ENCODE results near the gene SRPK3.
"Not testable (repeated sequence)": the region's sequence is repeated elsewhere in the genome, so short reads cannot be mapped to it uniquely, and the experiment has no call there.

The SRPK3 gene

DNA sequence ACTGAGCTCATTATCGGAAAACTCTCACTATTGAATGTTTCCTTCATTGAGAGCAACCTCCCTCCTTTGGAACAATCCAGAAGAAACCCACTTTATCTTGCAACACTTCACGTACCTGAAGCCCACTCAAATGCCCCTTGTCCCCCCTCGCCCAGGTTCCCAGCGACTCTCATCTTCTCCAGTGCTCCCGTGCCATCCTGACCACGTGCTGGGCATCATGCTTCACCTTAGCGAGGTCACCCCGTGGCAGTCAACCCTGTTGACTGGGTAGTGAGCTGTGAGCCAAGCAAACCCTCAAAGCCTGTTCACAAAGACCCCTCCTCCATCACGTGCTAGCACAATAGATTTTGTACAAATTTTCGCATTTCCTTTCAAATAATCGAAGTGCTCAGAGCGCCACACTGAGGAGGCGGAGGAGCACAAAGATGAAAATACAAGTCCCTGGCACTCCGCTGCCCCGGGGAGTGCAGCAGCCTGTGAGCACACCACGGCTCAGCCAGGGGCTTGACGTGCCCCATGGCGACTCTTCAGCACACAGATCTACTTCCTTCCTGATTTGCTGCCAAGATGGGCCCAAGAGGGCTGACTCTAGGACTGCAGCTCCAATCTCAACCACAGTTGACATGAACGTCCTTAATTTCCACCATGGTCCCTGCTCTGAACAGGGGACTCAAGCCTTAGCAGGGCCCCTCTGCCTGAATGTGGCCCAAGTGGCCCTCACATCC lies 33.9 kb downstream of the SRPK3 start:
- no peak for DNase-seq

DNA sequence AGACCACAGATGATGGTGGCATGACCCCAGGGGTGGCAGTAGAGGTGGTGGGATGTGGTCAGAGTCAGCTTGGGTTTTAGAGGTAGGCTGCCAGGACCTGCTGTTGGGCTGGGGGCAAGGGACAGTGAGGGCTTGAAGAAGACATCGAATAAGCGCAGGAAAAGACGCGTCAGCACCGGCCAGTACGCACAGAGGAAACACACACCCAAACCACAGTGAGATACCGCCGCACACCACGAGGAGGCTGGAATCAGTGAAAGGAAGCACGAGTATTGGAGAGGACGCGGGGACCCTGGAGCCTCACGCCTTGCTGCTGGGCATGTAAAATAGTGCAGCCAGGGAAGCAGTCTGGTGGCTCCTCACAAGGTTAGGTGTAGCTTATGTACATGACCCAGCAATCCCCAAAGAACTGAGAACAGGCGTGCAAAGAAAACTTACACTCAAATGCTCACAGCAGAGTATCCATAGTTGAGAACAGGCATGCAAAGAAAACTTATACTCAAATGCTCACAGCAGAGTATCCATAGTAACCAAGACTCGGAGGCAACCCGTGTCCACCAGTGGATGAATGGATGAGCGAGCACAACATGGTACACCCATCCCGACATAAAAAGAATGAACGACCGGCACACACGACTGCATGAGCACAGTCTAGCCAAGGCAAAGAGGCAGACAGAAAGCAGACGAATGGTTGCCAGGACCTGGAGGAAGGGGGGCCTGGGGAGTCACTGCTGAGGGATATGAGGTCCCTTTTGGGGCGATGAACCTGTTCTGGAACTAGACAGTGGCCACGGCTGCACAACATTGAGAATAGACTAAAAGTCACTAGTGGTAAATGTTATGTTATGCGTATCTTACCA lies 36.2 kb downstream of the SRPK3 start:
- peak in 1 of 2 donors; percentile 22 for DNase-seq

DNA sequence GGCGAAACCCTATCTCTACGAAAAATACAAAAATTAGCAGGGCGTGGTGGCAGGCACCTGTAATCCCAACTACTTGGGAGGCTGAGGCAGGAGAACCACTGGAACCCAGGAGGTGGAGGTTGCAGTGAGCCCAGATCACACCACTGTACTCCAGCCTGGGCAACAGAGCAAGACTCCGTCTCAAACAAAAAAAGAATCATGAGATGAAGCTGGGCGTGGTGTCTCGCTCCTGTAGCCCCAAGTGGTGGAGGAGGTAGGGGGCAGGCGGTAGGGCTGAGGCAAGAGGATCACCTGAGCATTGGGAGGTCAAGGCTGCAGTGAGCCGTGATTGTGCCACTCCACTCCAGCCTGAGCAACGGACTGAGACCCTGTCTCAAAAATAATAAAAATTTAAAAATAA lies 37.2 kb downstream of the SRPK3 start:
- DNase-seq = not testable (repeated sequence)

DNA sequence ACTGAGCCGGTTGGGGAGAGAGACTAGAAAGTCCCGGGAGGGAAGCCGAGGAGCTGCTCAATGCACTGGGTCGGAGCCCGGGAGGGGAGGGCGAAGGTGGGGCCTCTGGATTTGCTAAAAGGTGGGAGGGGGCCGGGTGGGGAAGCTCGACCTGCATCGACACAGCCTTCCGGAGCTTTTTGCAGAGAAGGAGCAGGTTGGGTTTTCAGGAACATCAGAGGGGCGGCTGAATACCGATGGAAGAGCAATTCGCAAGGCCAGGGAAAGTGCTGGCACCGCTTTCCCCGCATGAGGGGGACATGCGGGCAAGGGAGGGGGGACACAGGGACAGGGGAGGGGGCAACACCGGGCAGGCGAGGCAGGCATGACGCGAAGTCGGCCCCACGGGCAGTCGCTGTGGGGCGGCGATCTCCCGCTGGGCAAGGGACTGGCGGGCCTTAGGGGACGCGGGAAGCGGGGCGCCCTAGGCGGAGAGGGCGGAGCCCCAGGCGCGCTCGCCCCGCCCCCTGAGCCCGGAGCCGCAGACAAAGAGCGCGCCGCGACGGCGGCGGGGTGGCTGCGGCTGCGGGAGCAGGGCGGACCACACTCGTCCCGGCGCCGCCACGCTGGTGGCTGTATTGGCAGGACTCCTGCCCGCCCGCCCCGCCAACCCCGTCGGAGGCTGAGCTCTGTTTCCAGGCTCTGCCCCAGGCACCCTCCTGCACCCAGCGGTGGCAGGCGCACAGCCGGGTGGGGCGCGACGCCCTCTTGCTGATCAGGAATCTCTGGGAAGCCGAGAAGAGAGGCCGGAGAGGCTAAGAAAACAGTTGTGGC lies 37.9 kb downstream of the SRPK3 start:
- DNase-seq = peak; percentile 23 to 50

DNA sequence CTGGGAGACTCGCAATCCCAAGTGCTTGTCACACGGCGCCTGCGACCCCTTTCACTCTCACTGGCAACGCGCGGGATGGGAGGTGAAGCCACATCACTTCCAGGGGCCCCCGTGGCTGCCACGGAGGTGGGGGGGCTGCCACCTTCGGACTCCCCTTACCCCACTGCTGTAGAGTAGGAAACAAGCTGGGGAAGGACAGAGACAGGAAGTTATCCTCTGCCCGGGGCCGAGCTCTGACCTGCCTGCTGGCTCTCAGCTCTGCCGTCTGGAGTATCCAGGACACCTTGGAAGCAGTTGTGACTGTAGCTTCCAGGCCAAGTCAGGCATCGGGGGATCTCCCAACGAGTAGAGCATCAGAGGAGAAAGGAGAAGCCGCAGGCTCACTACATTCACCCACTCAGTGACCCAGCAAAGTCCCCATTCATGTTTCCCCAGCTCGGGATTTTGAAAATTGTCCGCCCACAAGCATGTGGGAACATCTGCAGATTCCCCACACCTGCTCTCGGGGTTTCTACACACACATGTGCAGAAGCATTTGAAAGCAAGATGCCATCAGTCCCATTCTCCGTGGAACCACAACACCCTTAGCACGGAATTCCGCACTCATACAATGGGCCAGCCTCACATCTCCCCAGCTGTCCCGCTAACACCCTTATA lies 38.7 kb downstream of the SRPK3 start:
- DNase-seq = no peak

DNA sequence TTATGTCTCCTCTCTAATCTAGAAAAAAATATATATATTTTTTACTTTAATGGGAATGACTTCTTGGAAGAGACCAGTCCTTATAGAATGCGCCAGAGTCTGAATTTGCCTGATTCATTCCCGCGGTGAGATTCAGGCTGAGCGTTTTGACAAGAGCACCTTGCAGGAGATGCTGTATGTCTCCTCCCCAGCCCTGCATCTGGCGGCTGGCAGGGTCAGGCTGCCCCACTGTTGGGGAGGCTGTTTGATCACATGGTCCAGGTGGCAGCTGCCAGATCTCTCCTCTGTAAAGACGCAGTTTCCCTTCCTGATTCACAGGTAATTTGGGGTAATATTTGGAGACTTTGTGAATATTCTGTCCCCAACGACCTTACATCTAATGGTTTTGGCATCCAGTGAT lies 39.8 kb downstream of the SRPK3 start:
- no peak for DNase-seq

DNA sequence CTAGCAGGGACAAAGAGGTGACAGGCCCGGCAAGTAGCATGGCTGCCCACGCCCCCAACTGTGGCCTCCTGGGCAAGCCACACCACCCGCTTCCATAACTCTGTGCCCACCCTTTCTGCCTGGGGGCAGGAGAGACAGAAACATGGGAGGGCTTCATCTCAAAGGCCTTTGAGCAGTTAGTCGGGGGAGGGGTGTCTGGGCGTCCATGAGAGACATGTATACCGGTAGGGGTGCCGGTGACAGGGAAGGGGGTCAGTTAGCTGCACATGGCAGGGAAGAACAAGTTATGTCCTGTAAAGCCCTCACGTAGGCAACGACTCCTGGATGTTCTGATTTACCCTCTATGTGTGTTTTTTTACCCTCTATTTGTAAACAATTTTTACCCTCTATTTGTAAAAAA lies 40.2 kb downstream of the SRPK3 start:
- no peak for DNase-seq

DNA sequence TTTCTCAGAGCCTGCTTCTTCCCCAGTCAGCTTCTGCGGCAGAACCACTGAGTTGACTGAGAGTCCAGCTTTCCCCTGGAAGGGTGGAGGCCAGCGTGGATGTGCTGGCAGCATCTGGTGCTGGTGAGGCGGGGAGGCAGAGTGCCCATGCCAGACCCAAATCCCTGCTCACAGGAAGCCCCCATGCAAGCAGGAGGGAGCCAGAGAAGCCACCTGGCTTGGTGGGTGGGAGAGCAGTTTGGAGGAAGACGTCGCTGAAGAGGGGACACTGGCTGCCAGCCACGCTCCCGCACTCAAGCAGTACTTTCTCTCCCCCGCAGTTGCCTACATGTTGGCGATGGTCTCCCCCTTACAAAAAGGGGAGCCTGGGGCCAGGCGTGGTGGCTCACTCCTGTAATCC lies 43.5 kb downstream of the SRPK3 start:
- no peak for DNase-seq

DNA sequence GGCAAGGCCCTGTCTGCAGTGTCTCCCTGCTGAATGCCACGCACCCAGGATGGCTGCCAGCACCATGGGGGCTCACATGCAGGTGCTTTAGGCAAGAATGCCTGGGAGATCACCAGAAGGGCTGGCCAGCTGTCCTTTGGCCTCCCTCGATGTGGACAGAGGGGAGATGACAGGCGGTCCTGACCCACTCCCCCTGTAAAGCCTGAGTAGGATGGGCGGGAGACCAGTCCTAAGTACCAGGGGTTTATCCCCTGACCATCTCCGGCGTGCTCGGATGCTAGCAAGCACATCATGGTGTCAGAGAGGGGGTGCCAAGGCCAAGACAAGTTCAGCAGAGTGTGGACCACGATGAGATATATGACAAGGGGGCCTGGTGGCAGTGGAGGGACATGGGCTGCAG lies 44.2 kb downstream of the SRPK3 start:
- no peak for DNase-seq

DNA sequence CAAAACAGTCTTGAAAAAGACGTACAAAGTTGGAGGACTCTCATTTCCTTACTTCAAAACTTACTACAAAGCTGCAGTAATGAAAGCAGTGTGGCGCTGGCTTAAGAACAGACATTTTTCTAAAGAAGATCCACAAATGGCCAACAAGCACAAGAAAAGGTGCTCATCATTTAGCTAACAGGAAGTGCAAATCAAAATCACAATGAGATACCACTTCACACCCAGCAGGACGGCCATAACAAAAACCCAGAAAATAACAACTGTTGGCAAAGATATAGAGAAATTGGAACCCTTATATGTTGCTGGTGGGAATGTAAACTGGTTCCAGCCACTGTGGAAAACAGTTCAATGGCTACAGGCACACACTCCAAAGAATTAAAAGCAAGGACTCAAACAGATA lies 46.2 kb downstream of the SRPK3 start:
- no peak for DNase-seq

DNA sequence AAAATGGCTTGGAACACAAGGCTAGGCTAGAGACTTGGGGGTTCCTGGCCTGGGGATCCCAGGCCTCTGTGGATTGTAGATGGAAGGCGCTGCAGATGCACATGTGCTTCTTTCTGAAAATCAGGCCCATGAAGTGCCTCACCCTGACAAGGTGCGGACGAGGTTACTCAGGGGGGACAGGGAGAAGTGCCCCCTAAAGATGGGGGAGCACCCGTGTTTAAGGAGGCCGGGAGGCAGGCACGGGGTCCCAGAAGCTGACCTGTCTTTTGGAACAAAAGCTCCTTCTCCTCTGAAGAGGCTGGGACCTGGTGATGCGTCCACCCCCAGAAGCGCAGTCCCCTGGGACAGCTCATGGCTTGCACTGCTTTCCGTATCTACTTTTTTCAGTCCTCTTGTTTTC lies 47.1 kb downstream of the SRPK3 start:
- no peak for DNase-seq

DNA sequence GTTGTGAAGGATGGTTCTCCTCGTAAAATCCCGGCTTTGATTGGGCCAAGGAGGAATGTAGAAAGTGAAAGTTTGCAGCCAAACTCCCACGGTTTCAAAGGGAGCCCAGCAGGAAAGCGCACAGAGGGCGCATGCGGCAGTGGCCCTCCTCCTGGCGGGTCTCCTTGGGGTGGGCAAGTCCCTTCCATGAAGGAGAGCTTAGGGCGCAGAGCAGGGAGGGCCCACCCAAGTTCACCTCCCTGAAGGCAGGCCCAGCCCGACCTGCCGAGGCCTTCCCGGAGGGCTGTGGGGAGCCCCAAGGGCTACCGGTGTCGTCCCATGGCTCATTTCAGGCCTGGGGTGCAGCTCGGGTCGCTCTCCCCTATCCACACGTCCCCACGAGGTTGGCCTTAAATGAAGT lies 47.5 kb downstream of the SRPK3 start:
- DNase-seq = no peak

DNA sequence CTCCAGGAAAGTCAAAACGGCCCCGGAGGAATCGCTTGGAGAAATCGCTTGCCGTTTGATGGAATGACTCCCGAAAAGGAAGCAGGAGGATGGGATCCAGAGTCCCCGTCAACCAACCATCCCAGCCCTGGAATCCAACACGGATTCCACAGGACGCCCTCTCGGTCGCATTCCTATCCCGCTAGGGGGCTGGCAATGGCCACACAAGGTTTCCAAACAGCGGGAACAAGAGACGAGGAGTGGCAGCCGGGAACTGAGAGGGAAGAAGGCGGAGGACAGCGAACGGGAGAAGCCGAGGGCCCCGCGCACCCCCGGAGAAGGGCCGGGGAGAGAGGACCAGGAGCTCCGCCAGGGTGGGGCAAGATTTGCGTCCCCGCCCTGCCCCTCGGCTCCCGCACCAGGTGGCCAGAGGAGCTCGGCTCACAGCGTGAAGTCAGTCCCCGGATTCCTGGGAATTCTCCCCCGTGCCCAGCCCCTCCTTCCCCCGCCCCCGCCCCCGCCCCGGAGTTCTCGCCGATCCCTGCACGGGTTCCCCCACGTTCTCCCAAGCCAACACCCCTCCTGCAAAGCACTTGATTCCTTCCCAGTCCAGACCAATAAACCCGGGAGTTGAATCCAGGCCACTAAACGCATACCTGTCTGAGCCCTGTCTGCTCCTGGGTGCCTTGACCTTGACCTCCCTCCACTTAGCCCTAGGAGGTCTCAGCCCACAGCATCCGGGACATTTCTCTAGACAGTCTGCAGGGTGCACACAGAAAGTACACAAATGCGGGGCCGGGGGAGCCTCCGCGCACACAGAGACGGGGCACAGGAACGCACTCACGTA lies 48.1 kb downstream of the SRPK3 start:
- no peak for DNase-seq

DNA sequence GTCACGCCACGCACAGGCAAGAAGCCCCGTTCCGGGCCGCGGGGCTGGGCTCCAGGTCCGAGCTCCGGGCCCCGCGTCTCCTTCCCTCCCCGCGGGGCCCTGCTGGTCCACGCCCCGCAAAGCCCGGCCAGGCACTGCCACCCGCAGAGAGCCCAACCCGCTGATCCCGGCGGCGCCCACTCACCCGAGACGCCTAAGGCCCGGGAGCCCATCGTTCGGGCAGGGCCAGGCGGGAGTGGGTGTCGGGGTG lies 48.6 kb downstream of the SRPK3 start:
- no peak for DNase-seq

DNA sequence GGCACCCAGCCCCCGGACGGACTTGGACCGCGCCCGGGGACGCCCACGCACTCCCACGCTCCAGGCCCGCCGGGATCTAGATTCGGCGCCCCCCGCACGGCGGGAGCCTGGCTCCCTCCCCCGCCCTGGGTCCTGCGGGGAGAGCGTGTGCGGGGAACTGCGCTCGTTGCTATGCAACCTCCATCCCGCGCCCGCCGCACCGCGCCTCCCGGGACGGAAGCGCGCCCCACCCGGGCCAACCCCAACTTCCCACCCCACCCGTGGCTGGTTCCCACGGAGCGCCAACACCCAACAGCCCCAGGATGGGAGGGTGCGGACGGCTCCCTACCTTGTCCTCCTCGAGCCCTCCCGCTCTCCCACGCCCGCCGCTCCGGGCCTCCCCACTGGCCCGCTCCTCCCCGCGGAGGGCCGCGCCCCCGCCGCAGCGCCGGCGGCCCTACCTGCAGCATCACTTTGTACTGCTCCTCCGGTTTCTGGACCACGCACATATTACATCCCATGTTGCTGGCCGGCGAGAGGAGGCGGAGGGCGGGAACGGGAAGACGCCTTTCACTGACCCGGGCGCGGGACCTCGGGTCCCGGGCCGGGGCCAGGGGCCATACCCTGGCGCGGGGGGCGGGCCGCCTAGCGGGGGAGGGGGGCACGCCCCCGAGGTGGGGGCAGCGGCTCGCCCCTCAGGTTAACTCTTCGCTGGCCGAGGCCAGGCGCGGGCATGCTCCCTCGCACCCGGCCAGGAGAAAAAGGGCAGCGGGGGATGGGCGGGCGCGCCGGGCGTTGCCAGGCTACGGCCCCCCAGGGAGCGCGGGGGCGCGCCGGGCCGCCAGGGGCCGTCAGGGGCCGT lies 49.2 kb downstream of the SRPK3 start, which contains the start of gene PDZD4:
PDZD4 (minus strand) TSS at position 746 of the 841 bp plus-strand sequence; CDS start at position 500, 246 bp downstream.
- DNase-seq = no peak

DNA sequence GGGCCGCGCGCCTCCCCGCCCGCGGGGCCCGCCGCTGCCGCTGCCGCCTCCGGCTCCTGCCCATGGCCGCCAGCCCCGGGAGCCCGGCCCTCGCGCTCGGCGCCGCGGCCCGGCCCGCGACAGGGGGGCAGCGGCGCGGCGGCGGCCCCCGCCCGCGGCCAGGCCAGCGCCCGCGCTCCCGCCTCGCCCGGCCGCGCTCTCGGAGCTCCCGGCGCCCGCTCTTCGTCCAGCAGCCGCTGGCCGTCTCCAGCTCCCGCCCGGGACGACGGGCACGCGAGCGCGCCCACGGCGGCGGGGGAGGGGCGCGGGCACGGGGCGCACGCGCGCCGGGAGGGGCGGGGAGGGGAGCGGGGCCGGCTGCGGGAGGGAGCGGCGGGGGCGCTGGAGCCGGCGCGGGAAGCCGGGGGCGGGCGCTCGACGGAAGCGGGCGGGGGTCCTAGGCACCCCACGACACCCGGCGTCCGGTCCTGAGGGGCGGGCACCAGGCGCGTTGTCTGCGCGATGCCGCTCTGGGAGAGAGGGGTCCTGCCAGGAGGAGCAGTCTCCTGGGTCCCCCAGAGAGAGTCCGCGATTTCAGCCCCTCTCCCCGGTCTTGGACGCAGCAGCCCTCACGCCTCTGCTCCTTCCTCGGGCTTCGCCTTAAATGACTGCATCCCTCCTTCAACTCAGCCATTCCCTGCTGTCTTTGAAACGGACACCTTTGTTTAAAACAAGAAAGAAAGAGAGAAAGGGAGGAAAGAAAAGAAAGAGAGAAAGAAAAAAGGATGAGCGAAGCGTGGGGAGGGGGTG lies 50.0 kb downstream of the SRPK3 start:
- DNase-seq = no peak

DNA sequence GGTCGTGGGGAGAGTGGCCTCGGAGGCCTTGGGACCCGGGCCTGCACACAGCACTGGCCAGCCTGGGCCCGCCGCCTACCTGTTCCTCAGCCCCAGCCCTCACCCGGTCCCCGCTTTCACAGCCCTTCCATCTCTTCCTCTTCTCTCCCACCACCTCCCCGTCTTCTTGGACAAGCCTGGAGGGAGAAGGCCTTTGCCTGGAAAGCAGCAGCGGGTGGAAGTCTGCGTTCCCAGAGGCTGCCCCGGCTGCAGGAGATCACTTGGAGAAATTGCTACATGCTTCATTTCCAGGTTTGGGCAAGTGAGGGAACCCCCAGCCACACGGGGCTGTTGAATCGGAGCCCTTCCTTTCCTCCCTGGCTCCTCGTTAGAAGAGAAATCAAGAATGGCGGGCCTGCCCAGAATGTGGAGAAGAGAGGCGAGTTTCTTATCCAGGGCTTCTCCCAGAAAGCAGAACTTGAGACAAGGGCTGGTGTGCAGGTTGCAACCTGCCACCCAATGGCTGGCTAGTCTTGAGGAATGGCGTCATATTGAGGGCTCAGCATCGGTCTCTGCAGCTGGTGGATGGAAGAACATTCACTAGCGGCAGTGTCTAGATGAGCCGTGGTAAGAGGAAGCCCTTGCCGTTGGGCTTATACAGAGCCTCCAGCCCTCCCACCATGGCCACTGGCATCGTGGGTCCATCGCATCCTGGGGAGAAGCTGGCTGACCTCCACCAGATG lies 50.7 kb downstream of the SRPK3 start:
- no peak for DNase-seq

DNA sequence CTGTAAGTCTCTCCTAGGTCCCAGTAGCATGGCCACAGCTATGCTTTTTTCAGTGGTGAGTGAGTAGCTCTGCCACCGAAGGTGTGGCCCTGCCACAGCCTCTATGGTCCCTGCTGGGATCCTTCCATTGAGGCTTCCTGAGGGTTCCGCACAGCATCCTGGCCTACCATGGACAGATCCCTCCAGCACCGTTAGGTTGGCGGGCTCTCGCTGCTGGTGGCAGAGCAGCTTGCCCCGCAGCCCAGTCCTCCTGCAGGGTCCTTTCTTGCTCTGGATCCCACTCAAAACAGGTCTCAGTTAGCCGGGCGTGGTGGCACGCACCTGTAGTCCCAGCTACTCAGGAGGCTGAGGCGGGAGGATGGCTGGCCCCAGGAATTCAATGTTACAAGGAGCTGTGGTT lies 51.9 kb downstream of the SRPK3 start:
- DNase-seq = no peak
